ENCODE measurements around the gene MYO5A.

GRCh38 chr15:52406601-52407000 lies 122.1 kb downstream of the MYO5A start:
- TF ChIP-seq EZH2 (IDR thresholded peaks at IDR 0.05; ENCODE audit: low read length) (no peak), CTCF (optimal IDR thresholded peaks at IDR 0.05 in 1 of 3, IDR thresholded peaks at IDR 0.05 in 1 of 3, conservative IDR thresholded peaks at IDR 0.05 in 1 of 3; ENCODE audit: extremely low read depth in 1 of 3, insufficient read depth in 2 of 3, low read length in 3 of 3) (no peak)
